Upper lobe of left lung (tissue), 6 donors: ENCODE measurements around the gene HIRIP3. TPM values are rescaled to one million over a fixed set of nuclear protein-coding genes. Genes with fewer than 3 reads are reported as not detected.
"Not testable (repeated sequence)": the region's sequence is repeated elsewhere in the genome, so short reads cannot be mapped to it uniquely, and the experiment has no call there.

Source experiments
- ATAC-seq, 2 donors: fragments of 200-7000 bp; cut with Tn5 transposase; one replicate each; pipeline ENCODE4 v1.9.1; 2022; ENCODE audit warnings: mild to moderate bottlenecking in 2 of 2, moderate library complexity in 2 of 2; ENCODE audit not compliant: low FRiP score in 2 of 2
- DNase-seq, 2 donors: peaks; one replicate each; pipeline ENCODE4 v3.0.0-alpha.2; 2019 to 2020
- H3K27ac ChIP-seq, 4 donors: fragments of 200-600 bp; sonication (generic); one replicate each; pipeline ENCODE4 v1.5.1; 2016 to 2019
- H3K27me3 ChIP-seq, 4 donors: fragments of 200-600 bp; sonication (generic); one replicate each; pipeline ENCODE4 v1.5.1; 2017 to 2019
- H3K36me3 ChIP-seq, 4 donors: fragments of 200-600 bp; sonication (generic); one replicate each; pipeline ENCODE4 v1.5.1; 2016 to 2019
- H3K4me1 ChIP-seq, 4 donors: fragments of 200-600 bp; sonication (generic); one replicate each; pipeline ENCODE4 v1.5.1; 2018 to 2019
- H3K4me3 ChIP-seq, 4 donors: fragments of 200-600 bp; sonication (generic); one replicate each; pipeline ENCODE4 v1.5.1; 2017 to 2019; ENCODE audit warnings: mild to moderate bottlenecking in 2 of 4, moderate library complexity in 1 of 4
- H3K9me3 ChIP-seq, 4 donors: fragments of 200-600 bp; sonication (generic); one replicate each; pipeline ENCODE4 v1.5.1; 2018 to 2019
- EP300 ChIP-seq, 4 donors: sonication (generic); formaldehyde crosslinking; IDR thresholded peaks; one replicate each; pipeline ENCODE4 v1.5.1; 2017; ENCODE audit warnings: antibody characterized with exemption in 4 of 4, control low read depth in 2 of 4
- POLR2A ChIP-seq, 4 donors: fragments of 450-650 bp; IDR thresholded peaks; one replicate each; pipeline ENCODE4 v1.5.1; 2016 to 2017; ENCODE audit warnings: antibody characterized with exemption in 4 of 4, mild to moderate bottlenecking in 2 of 4
- POLR2AphosphoS5 ChIP-seq, 2 donors: sonication (generic); formaldehyde crosslinking; IDR thresholded peaks; one replicate each; pipeline ENCODE4 v1.5.1; 2017; ENCODE audit warnings: antibody characterized with exemption in 2 of 2
- WGBS, 2 donors: methylation state at CpG; one replicate each; pipeline ENCODE4 v1.1.5; 2017 to 2018; 5-methylcytosine and 5-hydroxymethylcytosine counted together
- total RNA-seq, 6 donors: library from RNA; depleted of rRNA in 4 of 6; stranded (reverse); fragments of >200 nt in 4 of 6; gene quantifications; one replicate each; pipeline versions ENCODE4 v1.1.0 to v1.2.1, GENCODE V29; 2016 to 2021
- TF ChIP-seq, protein P1 (sequence below), 6 experiments: fragments of 450-650 bp in 4 of 6; fragments of 200-600 bp in 2 of 6; sonication (generic) in 2 of 6; IDR thresholded peaks; one replicate each; pipeline ENCODE4 v1.5.1; 2016 to 2019; ENCODE audit warnings: antibody characterized with exemption in 6 of 6
- donor health status: DM: no; HTN: no; CAD: no; lungs with moderate emphysema.
- donor health status: DM: no; HTN: yes; CAD: no; lungs with severe emphysema.

HIRIP3 gene
- total RNA-seq, 6 donors from 2014 or later = 11.5 to 28.2 (median 25.0) TPM

DNA sequence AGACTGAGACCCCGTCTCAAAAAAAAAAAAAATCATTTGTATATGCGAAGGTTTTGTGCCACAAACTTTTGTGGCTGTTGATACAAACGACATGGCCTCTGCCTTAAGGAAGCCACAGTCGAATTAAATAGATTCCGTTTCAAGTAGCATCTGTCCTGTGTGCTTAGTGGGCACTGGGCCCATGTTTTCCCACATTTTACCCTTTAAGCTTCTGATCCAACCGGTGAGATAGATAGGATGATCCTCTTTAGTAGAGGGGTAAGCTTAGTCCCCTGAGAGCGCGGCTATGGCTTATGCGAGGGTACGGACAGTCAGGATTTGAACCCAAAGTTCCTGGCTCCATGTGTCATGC lies 34.3 kb downstream of the HIRIP3 start:
- WGBS, 2 donors = 61 to 65% methylated on average over 10 of the region's 10 CpGs
- no peaks in the 10 kb centered on the region for H3K27me3 ChIP-seq

GRCh38 chr16:29959821-29960220 lies 35.6 kb downstream of the HIRIP3 start:
- 84 to 90% methylated on average over 4 of the region's 4 CpGs for WGBS, 2 donors
- Histone ChIP-seq H3K36me3 (peaks cover 0 to 10% (median 1%) of the 10 kb centered on the region in 4 donors), H3K4me1 (peaks cover 11 to 31% (median 20%) of the 10 kb centered on the region in 4 donors)
- ATAC-seq, H3K9me3 ChIP-seq, H3K4me3 ChIP-seq, H3K27me3 ChIP-seq, DNase-seq, H3K27ac ChIP-seq: not testable (repeated sequence)

More for the DNA sequence above, 34.3 kb downstream of the HIRIP3 start:
- Histone ChIP-seq H3K4me1 (peaks cover 11 to 42% (median 21%) of the 10 kb centered on the region in 4 donors), H3K4me3 (peak overlapping the region in 3 of 4 donors; percentile 53 to 83 (median 65)), H3K27ac (peak overlapping the region; percentile 87 to 97 (median 91)), H3K36me3 (peaks cover 0 to 10% (median 1%) of the 10 kb centered on the region in 4 donors), H3K9me3 (no peaks in the 10 kb centered on the region)
- ATAC-seq (no peak), DNase-seq (no peak)
- TF ChIP-seq POLR2AphosphoS5 (IDR thresholded peaks at IDR 0.05) = no peak
- no peak for TF ChIP-seq POLR2A (IDR thresholded peaks at IDR 0.05)
- TF ChIP-seq, protein P1, sequence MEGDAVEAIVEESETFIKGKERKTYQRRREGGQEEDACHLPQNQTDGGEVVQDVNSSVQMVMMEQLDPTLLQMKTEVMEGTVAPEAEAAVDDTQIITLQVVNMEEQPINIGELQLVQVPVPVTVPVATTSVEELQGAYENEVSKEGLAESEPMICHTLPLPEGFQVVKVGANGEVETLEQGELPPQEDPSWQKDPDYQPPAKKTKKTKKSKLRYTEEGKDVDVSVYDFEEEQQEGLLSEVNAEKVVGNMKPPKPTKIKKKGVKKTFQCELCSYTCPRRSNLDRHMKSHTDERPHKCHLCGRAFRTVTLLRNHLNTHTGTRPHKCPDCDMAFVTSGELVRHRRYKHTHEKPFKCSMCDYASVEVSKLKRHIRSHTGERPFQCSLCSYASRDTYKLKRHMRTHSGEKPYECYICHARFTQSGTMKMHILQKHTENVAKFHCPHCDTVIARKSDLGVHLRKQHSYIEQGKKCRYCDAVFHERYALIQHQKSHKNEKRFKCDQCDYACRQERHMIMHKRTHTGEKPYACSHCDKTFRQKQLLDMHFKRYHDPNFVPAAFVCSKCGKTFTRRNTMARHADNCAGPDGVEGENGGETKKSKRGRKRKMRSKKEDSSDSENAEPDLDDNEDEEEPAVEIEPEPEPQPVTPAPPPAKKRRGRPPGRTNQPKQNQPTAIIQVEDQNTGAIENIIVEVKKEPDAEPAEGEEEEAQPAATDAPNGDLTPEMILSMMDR (IDR thresholded peaks at IDR 0.05) = no peak
- TF ChIP-seq EP300 (IDR thresholded peaks at IDR 0.05) = no peak

- Histone ChIP-seq H3K9me3 (no peaks in the 10 kb centered on the region), H3K4me3 (no peak overlapping the region), H3K4me1 (peaks cover 11 to 26% (median 17%) of the 10 kb centered on the region in 4 donors), H3K36me3 (peaks cover 0 to 7% (median 1%) of the 10 kb centered on the region in 4 donors), H3K27me3 (no peaks in the 10 kb centered on the region), H3K27ac (no peak overlapping the region)
- TF ChIP-seq, protein P1 (IDR thresholded peaks at IDR 0.05) = no peak
- TF ChIP-seq POLR2AphosphoS5 (IDR thresholded peaks at IDR 0.05) (no peak), EP300 (IDR thresholded peaks at IDR 0.05) (no peak), POLR2A (IDR thresholded peaks at IDR 0.05) (no peak)
- 85 to 92% methylated on average over 8 to 9 of the region's 9 CpGs for WGBS, 2 donors
- DNase-seq (no peak), ATAC-seq (no peak)
Measured at GRCh38 chr16:29959293-29959692, 36.1 kb downstream of the HIRIP3 start.

DNA sequence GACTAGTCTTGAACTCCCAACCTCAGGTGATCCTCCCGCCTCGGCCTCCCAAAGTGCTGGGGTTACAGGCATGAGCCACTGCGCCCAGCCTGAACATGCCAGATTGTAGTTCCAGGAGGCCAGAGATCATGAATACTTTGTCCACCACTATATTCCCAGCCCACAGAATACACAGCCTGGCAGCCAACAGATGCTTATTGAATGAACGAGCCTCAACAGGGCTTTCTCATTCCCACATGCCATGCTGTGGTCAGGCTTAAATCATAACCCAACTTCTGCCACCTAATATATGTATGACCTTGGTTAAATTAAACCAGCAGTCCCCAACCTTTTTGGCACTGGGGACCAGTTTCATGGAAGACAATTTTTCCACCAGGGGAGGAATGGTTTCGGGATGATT lies 36.7 kb downstream of the HIRIP3 start:
- H3K9me3 ChIP-seq = no peaks in the 10 kb centered on the region
- no peak overlapping the region for H3K27ac ChIP-seq
- 90 to 99% methylated on average over 5 of the region's 5 CpGs for WGBS, 2 donors
- TF ChIP-seq EP300 (IDR thresholded peaks at IDR 0.05) = no peak
- TF ChIP-seq, protein P1 (IDR thresholded peaks at IDR 0.05) = no peak
- TF ChIP-seq POLR2A (IDR thresholded peaks at IDR 0.05) = no peak
- no peak for TF ChIP-seq POLR2AphosphoS5 (IDR thresholded peaks at IDR 0.05)
- no peaks in the 10 kb centered on the region for H3K27me3 ChIP-seq
- H3K4me1 ChIP-seq = peaks cover 11 to 20% (median 16%) of the 10 kb centered on the region in 4 donors
- DNase-seq = no peak
- no peak overlapping the region for H3K4me3 ChIP-seq
- H3K36me3 ChIP-seq = peaks cover 0 to 1% (median 0%) of the 10 kb centered on the region in 4 donors
- no peak for ATAC-seq

- 85 to 94% methylated on average over 7 to 8 of the region's 8 CpGs for WGBS, 2 donors
- no peak for DNase-seq
- TF ChIP-seq EP300 (IDR thresholded peaks at IDR 0.05) = no peak
- TF ChIP-seq POLR2A (IDR thresholded peaks at IDR 0.05) = no peak
- TF ChIP-seq, protein P1 (IDR thresholded peaks at IDR 0.05) = no peak
- no peak for TF ChIP-seq POLR2AphosphoS5 (IDR thresholded peaks at IDR 0.05)
- Histone ChIP-seq H3K36me3 (no peaks in the 10 kb centered on the region), H3K27ac (no peak overlapping the region), H3K27me3 (no peaks in the 10 kb centered on the region), H3K4me1 (no peaks in the 10 kb centered on the region), H3K4me3 (no peak overlapping the region), H3K9me3 (no peaks in the 10 kb centered on the region)
- no peak for ATAC-seq
Measured at GRCh38 chr16:29951625-29952365, 43.6 kb downstream of the HIRIP3 start.
